IPS DF 6.9 (cell line): ENCODE data around the gene MICOS13.

Experiments
- DNase-seq: peaks from one replicate; pipeline ENCODE4 v3.0.0-alpha.2; 2013; ENCODE audit warnings: low read depth, low spot score
- H3K27ac ChIP-seq: one replicate; pipeline ENCODE4 v1.5.1; 2013; ENCODE audit warnings: low read length, control low read depth
- H3K27me3 ChIP-seq: 2 replicates; pipeline ENCODE4 v1.6.1; 2013; ENCODE audit warnings: mild to moderate bottlenecking, low read length; ENCODE audit not compliant: control insufficient read depth, insufficient read depth
- H3K36me3 ChIP-seq: 2 replicates; pipeline ENCODE4 v1.6.1; 2013; ENCODE audit warnings: low read length; ENCODE audit not compliant: control insufficient read depth, insufficient read depth
- H3K4me1 ChIP-seq: 2 replicates; pipeline ENCODE4 v1.6.1; 2013; ENCODE audit warnings: low read length; ENCODE audit not compliant: control insufficient read depth, insufficient read depth
- H3K4me3 ChIP-seq: 2 replicates; pipeline ENCODE4 v1.5.1; 2013; ENCODE audit warnings: mild to moderate bottlenecking, low read length
- H3K9me3 ChIP-seq: 2 replicates; pipeline ENCODE4 v1.6.1; 2013; ENCODE audit warnings: low read length, inconsistent platforms; ENCODE audit not compliant: control insufficient read depth, insufficient read depth
- WGBS: extraction: QIAGEN DNeasy Blood & Tissue Kit; methylation state at CpG from one replicate; pipeline ENCODE4 v1.1.7; 2013; ENCODE audit warnings: mixed read lengths, missing lambda C conversion rate; ENCODE audit not compliant: insufficient read length, insufficient coverage; 5-methylcytosine and 5-hydroxymethylcytosine counted together

Gene MICOS13

DNA sequence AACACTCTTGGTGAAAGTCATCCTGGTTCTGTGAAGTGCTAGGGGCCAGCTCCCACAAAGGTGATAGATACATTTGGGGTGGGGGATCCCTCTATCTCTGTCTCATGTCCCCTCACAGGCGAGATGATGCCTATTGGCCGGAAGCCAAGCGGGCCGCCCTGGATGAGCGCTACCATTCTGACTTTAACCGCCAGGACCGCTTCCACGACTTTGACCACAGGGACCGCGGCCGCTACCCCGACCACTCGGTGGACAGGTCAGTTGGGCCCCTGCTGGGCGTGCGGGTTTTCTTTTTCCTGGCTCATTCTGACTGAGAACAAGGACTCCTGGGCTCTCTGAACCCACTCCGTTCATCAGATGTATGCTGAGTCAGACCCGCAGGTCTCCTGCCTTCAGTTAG, 16.4 kb downstream of the MICOS13 start:
- Histone ChIP-seq H3K4me3 (no peak overlapping the region), H3K4me1 (no peaks in the 10 kb centered on the region), H3K27ac (no peak overlapping the region), H3K9me3 (no peaks in the 10 kb centered on the region), H3K36me3 (peaks cover 38% of the 10 kb centered on the region), H3K27me3 (no peaks in the 10 kb centered on the region)
- DNase-seq: no peak
- WGBS: no CpG with 5 or more reads among the region's 17 CpGs

DNA sequence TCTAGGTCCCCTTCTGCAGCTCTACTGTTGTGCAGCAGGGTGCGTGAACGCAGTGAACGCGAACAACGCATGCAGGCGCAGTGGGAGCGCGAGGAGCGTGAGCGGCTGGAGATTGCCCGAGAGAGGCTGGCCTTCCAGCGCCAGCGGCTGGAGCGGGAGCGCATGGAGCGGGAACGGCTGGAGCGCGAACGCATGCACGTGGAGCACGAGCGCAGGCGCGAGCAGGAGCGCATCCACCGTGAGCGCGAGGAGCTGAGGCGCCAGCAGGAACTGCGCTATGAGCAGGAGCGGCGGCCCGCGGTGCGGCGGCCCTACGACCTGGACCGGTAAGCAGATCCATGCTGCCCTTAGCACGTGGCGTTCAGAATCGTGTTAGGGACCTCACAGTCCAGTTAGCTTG, 18.8 kb downstream of the MICOS13 start:
- Histone ChIP-seq H3K9me3 (no peaks in the 10 kb centered on the region), H3K4me3 (no peak overlapping the region), H3K27me3 (no peaks in the 10 kb centered on the region), H3K4me1 (no peaks in the 10 kb centered on the region), H3K27ac (no peak overlapping the region), H3K36me3 (peaks cover 39% of the 10 kb centered on the region)
- DNase-seq: no peak
- WGBS: no CpG with 5 or more reads among the region's 42 CpGs

DNA sequence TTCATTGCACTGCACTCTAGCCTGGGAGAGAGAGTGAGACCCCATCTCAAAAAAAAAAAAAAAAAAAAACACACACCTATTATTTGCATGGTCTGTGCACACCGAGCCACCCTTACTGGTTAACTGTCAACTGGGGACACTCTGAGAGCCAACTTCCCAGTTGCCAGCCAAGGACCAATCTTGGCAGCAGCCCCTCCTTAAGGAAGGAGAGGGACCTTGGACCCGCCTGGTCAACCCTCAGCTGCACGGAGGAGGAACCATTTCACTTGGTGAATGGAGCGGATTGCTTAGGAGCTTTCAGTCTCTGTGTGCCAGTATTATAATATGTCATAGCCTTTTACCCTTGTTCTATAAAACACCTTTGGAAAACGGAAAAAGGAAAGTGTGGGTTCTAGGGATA, 24.9 kb downstream of the MICOS13 start:
- no peak for DNase-seq
- Histone ChIP-seq H3K9me3 (no peaks in the 10 kb centered on the region), H3K4me1 (no peaks in the 10 kb centered on the region), H3K4me3 (no peak overlapping the region), H3K27ac (no peak overlapping the region), H3K27me3 (no peaks in the 10 kb centered on the region), H3K36me3 (peaks cover 51% of the 10 kb centered on the region)
- no CpG with 5 or more reads among the region's 5 CpGs for WGBS

DNA sequence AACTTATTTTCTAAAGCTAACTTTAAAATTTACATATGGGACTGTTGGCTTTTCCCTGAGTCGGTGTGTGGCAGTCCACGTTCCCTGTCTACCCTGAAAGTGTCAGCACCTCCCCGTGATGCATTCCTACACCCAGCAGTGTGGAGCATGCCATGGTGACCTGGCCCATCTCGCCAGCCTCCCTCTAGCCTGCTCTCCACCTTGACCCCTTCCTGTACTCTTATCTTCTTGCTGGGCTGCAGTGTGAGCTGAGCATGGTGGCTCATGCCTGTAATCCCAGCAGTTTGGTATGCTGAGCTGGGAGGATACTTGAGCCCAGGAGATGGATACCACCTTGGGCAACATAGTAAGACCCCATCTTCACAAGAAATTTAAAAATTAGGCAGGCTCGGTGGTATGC, 25.4 kb downstream of the MICOS13 start:
- no peaks in the 10 kb centered on the region for H3K9me3 ChIP-seq
- WGBS: no CpG with 5 or more reads among the region's 5 CpGs
- peaks cover 54% of the 10 kb centered on the region for H3K36me3 ChIP-seq
- no peak overlapping the region for H3K4me3 ChIP-seq
- H3K27me3 ChIP-seq: no peaks in the 10 kb centered on the region
- DNase-seq: no peak
- no peaks in the 10 kb centered on the region for H3K4me1 ChIP-seq
- H3K27ac ChIP-seq: no peak overlapping the region

DNA sequence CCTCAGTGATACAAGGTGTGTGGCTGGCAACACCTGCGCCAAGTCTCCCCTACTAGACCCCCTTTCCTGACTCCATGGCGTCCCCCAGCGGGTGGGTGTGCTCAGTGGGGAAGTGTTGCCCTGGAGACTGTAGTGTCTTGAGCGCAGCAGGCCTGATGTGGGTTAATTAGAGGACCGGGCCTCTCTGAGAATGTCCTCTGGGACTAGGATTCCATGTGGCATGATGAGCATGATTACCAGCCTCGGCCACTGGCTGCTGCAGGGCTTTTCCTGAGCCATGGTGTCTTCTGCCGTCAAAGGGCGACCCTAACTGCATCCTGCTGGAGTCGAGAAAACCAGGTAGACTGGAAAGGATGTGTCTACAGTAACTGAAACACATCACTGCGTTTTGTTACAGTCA, 28.1 kb downstream of the MICOS13 start:
- Histone ChIP-seq H3K9me3 (no peaks in the 10 kb centered on the region), H3K4me3 (no peak overlapping the region), H3K27ac (no peak overlapping the region), H3K4me1 (no peaks in the 10 kb centered on the region), H3K27me3 (no peaks in the 10 kb centered on the region), H3K36me3 (peaks cover 49% of the 10 kb centered on the region)
- no CpG with 5 or more reads among the region's 10 CpGs for WGBS
- DNase-seq: no peak

DNA sequence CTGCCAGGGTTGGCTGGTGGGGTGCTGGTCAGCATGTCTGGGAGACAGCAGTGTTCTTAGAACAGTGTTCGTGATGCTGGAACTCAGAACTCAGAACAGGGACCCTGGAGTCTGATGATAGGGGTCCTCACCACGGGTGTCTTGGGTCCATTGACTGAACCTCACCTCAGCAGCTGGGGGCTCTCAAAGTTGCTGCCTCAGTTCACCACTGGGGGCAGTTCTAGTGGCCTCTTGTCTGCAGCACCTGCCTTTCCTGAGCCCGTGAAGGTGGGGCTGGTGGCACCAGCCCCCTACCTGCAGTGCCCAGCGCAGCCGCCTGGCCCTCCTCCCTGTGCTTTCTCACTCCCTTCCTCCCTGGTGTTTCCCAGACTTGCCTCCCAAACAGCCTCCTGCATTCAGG, 29.0 kb downstream of the MICOS13 start:
- Histone ChIP-seq H3K27me3 (no peaks in the 10 kb centered on the region), H3K9me3 (no peaks in the 10 kb centered on the region), H3K4me3 (no peak overlapping the region), H3K27ac (no peak overlapping the region), H3K36me3 (peaks cover 54% of the 10 kb centered on the region), H3K4me1 (no peaks in the 10 kb centered on the region)
- DNase-seq: no peak
- WGBS: no CpG with 5 or more reads among the region's 5 CpGs

DNA sequence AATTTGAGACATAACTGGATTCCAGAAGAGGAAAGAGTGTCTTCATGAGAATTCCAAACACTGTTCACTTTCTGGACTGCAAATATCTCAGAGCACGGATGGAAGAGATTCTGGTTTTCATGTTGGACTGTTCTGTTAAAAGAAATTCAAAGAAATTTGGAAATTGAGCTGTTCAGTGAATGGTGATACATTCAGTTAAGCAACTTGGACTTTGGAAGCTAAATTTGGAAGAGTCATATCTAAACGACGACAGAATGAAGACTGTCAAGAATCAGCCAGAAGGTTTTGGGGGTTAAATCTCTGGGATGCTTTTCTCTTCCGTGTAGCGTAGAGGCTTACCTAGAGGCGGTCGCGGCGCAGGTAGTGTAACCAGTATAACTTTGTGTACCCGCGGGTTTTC, 31.9 kb downstream of the MICOS13 start:
- Histone ChIP-seq H3K36me3 (peaks cover 46% of the 10 kb centered on the region), H3K4me3 (no peak overlapping the region), H3K9me3 (no peaks in the 10 kb centered on the region), H3K27ac (no peak overlapping the region), H3K27me3 (no peaks in the 10 kb centered on the region), H3K4me1 (no peaks in the 10 kb centered on the region)
- no CpG with 5 or more reads among the region's 11 CpGs for WGBS
- no peak for DNase-seq

DNA sequence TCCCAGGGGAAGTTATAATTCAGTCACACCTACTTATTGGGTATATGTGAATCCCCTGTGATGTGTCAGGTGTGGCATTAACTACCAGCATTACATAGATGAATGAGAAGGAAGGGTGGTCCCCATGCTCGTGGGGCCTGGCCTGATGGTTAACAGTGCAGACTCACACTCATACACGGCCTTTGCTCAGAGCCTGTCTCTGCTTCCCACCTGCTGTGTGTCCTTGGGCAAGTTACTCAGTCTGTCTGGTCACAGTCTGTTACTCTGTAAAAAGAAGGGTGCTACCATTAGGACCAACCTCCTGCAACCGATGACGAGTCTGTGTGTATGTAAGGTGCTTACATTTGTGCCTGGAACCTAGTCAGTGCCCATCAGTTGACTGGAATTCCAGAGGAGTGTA, 33.6 kb downstream of the MICOS13 start:
- no CpG with 5 or more reads among the region's 4 CpGs for WGBS
- Histone ChIP-seq H3K27ac (no peak overlapping the region), H3K9me3 (no peaks in the 10 kb centered on the region), H3K36me3 (peaks cover 37% of the 10 kb centered on the region), H3K4me3 (no peak overlapping the region), H3K4me1 (no peaks in the 10 kb centered on the region), H3K27me3 (no peaks in the 10 kb centered on the region)
- no peak for DNase-seq

DNA sequence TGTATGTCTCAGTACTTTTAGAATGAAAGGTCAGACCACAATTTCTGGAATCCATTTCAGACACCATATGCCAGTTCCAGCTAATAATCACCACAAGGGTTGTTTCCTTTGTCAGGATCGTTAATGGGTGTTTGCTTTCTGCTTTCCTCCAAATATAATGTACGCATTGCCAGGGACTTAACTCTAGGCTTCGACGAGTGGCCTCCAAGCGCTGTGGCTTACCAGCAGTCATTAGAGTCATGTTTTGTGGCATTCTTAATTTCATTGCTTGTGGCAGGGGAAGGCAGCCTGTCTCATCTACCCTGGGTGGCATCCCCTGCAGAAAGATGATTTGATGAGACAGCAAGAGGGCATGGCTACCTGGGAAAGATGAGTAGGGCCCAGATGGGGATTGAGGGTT, 34.9 kb downstream of the MICOS13 start:
- no peak for DNase-seq
- Histone ChIP-seq H3K4me1 (no peaks in the 10 kb centered on the region), H3K27ac (no peak overlapping the region), H3K4me3 (no peak overlapping the region), H3K27me3 (no peaks in the 10 kb centered on the region), H3K36me3 (peaks cover 29% of the 10 kb centered on the region; the same call in 1 of the 2 replicates), H3K9me3 (no peaks in the 10 kb centered on the region)
- no CpG with 5 or more reads among the region's 5 CpGs for WGBS

DNA sequence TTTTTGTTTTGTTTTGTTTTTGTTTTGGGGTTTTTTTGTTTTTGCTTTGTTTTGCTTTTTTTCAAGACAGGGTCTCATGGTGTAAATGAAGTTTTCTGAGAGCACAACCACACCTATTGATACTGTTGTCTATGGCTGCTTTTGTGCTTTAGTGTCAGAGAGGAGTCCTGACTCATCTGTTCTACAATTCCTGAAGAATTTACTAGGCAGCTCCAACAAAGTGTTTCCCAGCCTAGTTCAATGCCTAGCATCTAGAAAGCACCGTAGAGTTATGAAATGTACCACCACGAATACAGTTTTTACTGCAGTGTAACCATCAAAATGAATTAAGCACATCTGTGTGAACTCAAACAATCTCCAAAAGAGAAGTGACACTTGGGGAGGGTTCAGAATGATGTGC, 36.3 kb downstream of the MICOS13 start:
- H3K36me3 ChIP-seq: peaks cover 22% of the 10 kb centered on the region; the same call in 1 of the 2 replicates
- H3K4me3 ChIP-seq: no peak overlapping the region
- H3K9me3 ChIP-seq: no peaks in the 10 kb centered on the region
- WGBS: no CpG with 5 or more reads among the region's 2 CpGs
- no peaks in the 10 kb centered on the region for H3K27me3 ChIP-seq
- H3K4me1 ChIP-seq: no peaks in the 10 kb centered on the region
- no peak overlapping the region for H3K27ac ChIP-seq
- DNase-seq: no peak

DNA sequence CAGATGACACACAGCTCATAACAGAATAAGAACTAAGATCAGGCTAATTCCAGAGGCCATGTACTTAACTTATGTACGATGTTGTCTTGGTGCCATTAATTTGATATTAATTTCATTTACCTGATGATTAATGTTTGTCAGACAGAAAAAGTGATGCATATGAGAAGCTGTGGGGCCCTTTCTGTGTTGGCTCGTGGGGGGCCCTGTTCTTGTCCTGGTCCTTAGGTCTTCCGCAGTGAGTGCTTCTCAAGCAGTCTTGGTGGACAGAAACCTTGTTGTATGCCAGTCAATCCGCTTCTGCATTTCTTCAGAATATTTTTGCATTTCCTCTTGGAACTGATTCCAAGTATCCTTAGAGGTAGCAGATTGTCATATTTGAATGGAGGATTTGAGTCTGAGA, 37.3 kb downstream of the MICOS13 start:
- no CpG with 5 or more reads among the region's 4 CpGs for WGBS
- no peak overlapping the region for H3K27ac ChIP-seq
- H3K4me1 ChIP-seq: no peaks in the 10 kb centered on the region
- H3K27me3 ChIP-seq: no peaks in the 10 kb centered on the region
- H3K4me3 ChIP-seq: no peak overlapping the region
- peaks cover 22% of the 10 kb centered on the region; the same call in 1 of the 2 replicates for H3K36me3 ChIP-seq
- H3K9me3 ChIP-seq: no peaks in the 10 kb centered on the region
- DNase-seq: no peak
